Epithelial cell of umbilical artery (primary cell): ENCODE results near the gene TRMT1L. TPM values are rescaled to one million over a fixed set of nuclear protein-coding genes. Genes with fewer than 3 reads are reported as not detected.

Source experiments
- total RNA-seq: library from RNA; depleted of rRNA; stranded (reverse); fragments of >200 nt; gene quantifications from 2 replicates; pipeline ENCODE4 v1.2.3, GENCODE V29; 2014

Gene TRMT1L
- total RNA-seq: 15.3 and 22.6 TPM in 2 replicates

GRCh38 chr1:185156854-185157598 lies at the start of gene TRMT1L, which contains the start of gene SWT1:
TSS of gene TRMT1L (minus strand) at chr1:185156953. CDS start at chr1:185156712, 241 bp downstream.
TSS of gene SWT1 (plus strand) at chr1:185157167. CDS start at chr1:185160842, 3,675 bp downstream.

Other genes starting within 250 kb of the TRMT1L start
- gene NIBAN1, start 182.4 kb downstream of the TRMT1L start, total RNA-seq: 4.5 and 7.0 TPM in 2 replicates
- gene RNF2, start 111.4 kb downstream of the TRMT1L start, total RNA-seq: 24.4 and 26.3 TPM in 2 replicates
- gene SWT1, start 214 bp upstream of the TRMT1L start, total RNA-seq: 2.9 and 6.1 TPM in 2 replicates
- gene IVNS1ABP, start 160.3 kb upstream of the TRMT1L start, total RNA-seq: 79.0 and 92.6 TPM in 2 replicates